HG03460 (cell line): ENCODE data around the gene POLR1B.

Source experiments
- ATAC-seq: cut with Tn5 transposase; IDR thresholded peaks from one replicate; pipeline ENCODE4 v1.9.1; 2021; ENCODE audit not compliant: unreplicated experiment

Gene POLR1B

GRCh38 chr2:112539306-112539705, 3.0 kb upstream of the POLR1B start:
- no peak for ATAC-seq

GRCh38 chr2:112540906-112541305, 1.4 kb upstream of the POLR1B start:
- no peak for ATAC-seq

- peak; percentile 66 for ATAC-seq
Observed at GRCh38 chr2:112541315-112542122, 746 bp upstream of the POLR1B start.

- ATAC-seq: no peak
Observed at GRCh38 chr2:112542984-112543661, 858 bp downstream of the POLR1B start.

GRCh38 chr2:112547333-112547732, 5.1 kb downstream of the POLR1B start:
- no peak for ATAC-seq

GRCh38 chr2:112548980-112549379, 6.7 kb downstream of the POLR1B start:
- no peak for ATAC-seq

GRCh38 chr2:112566104-112566503, 23.8 kb downstream of the POLR1B start:
- ATAC-seq: peak; percentile 78

- peak; percentile 38 for ATAC-seq
Observed at GRCh38 chr2:112566508-112566907, 24.2 kb downstream of the POLR1B start.

- ATAC-seq: no peak
Observed at GRCh38 chr2:112572005-112572404, 29.7 kb downstream of the POLR1B start.

- ATAC-seq: no peak
Observed at GRCh38 chr2:112577756-112578155, 35.5 kb downstream of the POLR1B start.

GRCh38 chr2:112579241-112579640, 37.0 kb downstream of the POLR1B start:
- no peak for ATAC-seq

GRCh38 chr2:112580084-112580483, 37.8 kb downstream of the POLR1B start:
- no peak for ATAC-seq

GRCh38 chr2:112582314-112582746, 40.1 kb downstream of the POLR1B start:
- no peak for ATAC-seq

GRCh38 chr2:112583497-112584133, 41.4 kb downstream of the POLR1B start:
- no peak for ATAC-seq

GRCh38 chr2:112584134-112584890, 42.0 kb downstream of the POLR1B start, which contains the start of gene CHCHD5:
CHCHD5 (plus strand) TSS chr2:112584609; CDS start chr2:112584648, 39 bp downstream.
- peak; percentile 89 for ATAC-seq

- ATAC-seq: no peak
Observed at GRCh38 chr2:112584891-112585250, 42.6 kb downstream of the POLR1B start.

- no peak for ATAC-seq
Observed at GRCh38 chr2:112585400-112585799, 43.1 kb downstream of the POLR1B start.

GRCh38 chr2:112585873-112586464, 43.7 kb downstream of the POLR1B start:
- no peak for ATAC-seq

GRCh38 chr2:112588611-112589045, 46.4 kb downstream of the POLR1B start:
- no peak for ATAC-seq

GRCh38 chr2:112591413-112591812, 49.1 kb downstream of the POLR1B start:
- ATAC-seq: no peak

GRCh38 chr2:112593736-112594135, 51.5 kb downstream of the POLR1B start:
- ATAC-seq: no peak
